ENCODE results near the gene SPATA17.

SPATA17 gene

GRCh38 chr1:217712925-217713597 is 81.9 kb downstream of the SPATA17 start:
- Histone ChIP-seq H3K27ac (ENCODE audit: extremely low read depth, low read depth, low read length) (no peak overlapping the region), H3K9me3 (ENCODE audit: control insufficient read depth, insufficient read depth, low read depth, low read length) (no peaks in the 10 kb centered on the region), H3K36me3 (ENCODE audit: control insufficient read depth in 2 of 2, insufficient read depth in 1 of 2, low read length in 2 of 2) (no peaks in the 10 kb centered on the region), H3K4me3 (ENCODE audit: low read depth, low read length) (no peak overlapping the region), H3K4me1 (ENCODE audit: control insufficient read depth, insufficient read depth, low read length) (no peaks in the 10 kb centered on the region)
- TF ChIP-seq HOXD13 (CRISPR knock-in tag; IDR thresholded peaks at IDR 0.05; ENCODE audit: borderline replicate concordance) (no peak), ZBTB17 (tag by site-specific recombination; IDR thresholded peaks at IDR 0.05) (no peak), ZXDB (tag by site-specific recombination; IDR thresholded peaks at IDR 0.05) (no peak)
- POLR2A ChIA-PET = no interaction called here
- CTCF ChIA-PET = no interaction called here

GRCh38 chr1:217715681-217716080 is 84.5 kb downstream of the SPATA17 start:
- H3K36me3 ChIP-seq (ENCODE audit: control insufficient read depth in 2 of 2, insufficient read depth in 1 of 2, low read length in 2 of 2) = no peaks in the 10 kb centered on the region

More at GRCh38 chr1:217715681-217716080, 84.5 kb downstream of the SPATA17 start:
- Histone ChIP-seq H3K4me3 (ENCODE audit: low read depth, low read length) (no peak overlapping the region), H3K4me1 (ENCODE audit: control insufficient read depth, insufficient read depth, low read length) (no peaks in the 10 kb centered on the region), H3K27ac (ENCODE audit: extremely low read depth, low read depth, low read length) (no peak overlapping the region), H3K9me3 (ENCODE audit: control insufficient read depth, insufficient read depth, low read depth, low read length) (no peaks in the 10 kb centered on the region)
- CTCF ChIA-PET = interaction anchor here (0.9 kb wide), 1 partner anchor 11 kb away, joined by 3 read pairs; no protein-coding TSS in a partner anchor
- TF ChIP-seq ZBTB1 (tag by site-specific recombination; IDR thresholded peaks at IDR 0.05) = no peak
- TF ChIP-seq ZNF544 (tag by site-specific recombination; IDR thresholded peaks at IDR 0.05) = no peak
- no peak for TF ChIP-seq ZSCAN18 (tag by site-specific recombination; IDR thresholded peaks at IDR 0.05)
- TF ChIP-seq ZNF645 (tag by site-specific recombination; IDR thresholded peaks at IDR 0.05) = no peak
- TF ChIP-seq ZNF221 (tag by site-specific recombination; IDR thresholded peaks at IDR 0.05; ENCODE audit: borderline replicate concordance) = no peak
- no peak for TF ChIP-seq ZSCAN16 (tag by site-specific recombination; IDR thresholded peaks at IDR 0.05)
- TF ChIP-seq ZNF510 (tag by site-specific recombination; IDR thresholded peaks at IDR 0.05; ENCODE audit: insufficient replicate concordance) = no peak
- no peak for TF ChIP-seq ZNF791 (tag by site-specific recombination; IDR thresholded peaks at IDR 0.05)
- no peak for TF ChIP-seq SCRT1 (tag by site-specific recombination; IDR thresholded peaks at IDR 0.05; ENCODE audit: borderline replicate concordance)
- TF ChIP-seq ZNF518A (tag by site-specific recombination; conservative IDR thresholded peaks at IDR 0.05; ENCODE audit: low read depth) = no peak
- no peak for TF ChIP-seq ZNF366 (tag by site-specific recombination; conservative IDR thresholded peaks at IDR 0.05)
- TF ChIP-seq ZNF48 (tag by site-specific recombination; IDR thresholded peaks at IDR 0.05) = no peak
- TF ChIP-seq ZNF837 (tag by site-specific recombination; IDR thresholded peaks at IDR 0.05) = no peak
- no peak for TF ChIP-seq KLF9 (tag by site-specific recombination; IDR thresholded peaks at IDR 0.05; ENCODE audit: low read depth)
- no peak for TF ChIP-seq ZNF155 (tag by site-specific recombination; IDR thresholded peaks at IDR 0.05)
- no peak for TF ChIP-seq SETDB1 (IDR thresholded peaks at IDR 0.05; ENCODE audit: insufficient read length, low read length)
- POLR2A ChIA-PET = no interaction called here

Data from HEK293 (cell line).